DMS53 (cell line): ENCODE data around the gene ATF4.

Experiments
- DNase-seq: peaks from one replicate; lab custom pipeline; 2025; lab: John Stamatoyannopoulos, UW

ATF4 gene

DNA sequence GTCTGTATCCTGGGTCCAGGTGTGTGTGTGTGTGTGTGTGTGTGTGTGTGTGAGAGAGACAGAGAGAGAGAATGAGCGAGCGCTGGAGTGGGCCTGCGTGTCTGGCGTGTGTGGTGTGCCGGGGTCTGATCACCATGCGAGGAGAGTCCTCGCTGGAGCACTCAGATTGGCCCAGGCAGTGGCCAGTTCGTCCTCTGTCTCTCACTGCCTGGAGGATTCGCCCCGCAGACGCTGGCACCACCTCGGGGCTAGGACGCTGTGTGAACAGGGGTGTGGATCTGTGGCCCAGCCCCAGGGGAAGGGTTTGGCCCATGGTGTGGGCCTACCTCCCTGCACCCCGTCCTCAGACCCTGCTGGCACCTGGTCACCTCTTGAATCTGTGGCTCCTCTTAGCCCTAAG is 38.6 kb downstream of the ATF4 start:
- no peak for DNase-seq

DNA sequence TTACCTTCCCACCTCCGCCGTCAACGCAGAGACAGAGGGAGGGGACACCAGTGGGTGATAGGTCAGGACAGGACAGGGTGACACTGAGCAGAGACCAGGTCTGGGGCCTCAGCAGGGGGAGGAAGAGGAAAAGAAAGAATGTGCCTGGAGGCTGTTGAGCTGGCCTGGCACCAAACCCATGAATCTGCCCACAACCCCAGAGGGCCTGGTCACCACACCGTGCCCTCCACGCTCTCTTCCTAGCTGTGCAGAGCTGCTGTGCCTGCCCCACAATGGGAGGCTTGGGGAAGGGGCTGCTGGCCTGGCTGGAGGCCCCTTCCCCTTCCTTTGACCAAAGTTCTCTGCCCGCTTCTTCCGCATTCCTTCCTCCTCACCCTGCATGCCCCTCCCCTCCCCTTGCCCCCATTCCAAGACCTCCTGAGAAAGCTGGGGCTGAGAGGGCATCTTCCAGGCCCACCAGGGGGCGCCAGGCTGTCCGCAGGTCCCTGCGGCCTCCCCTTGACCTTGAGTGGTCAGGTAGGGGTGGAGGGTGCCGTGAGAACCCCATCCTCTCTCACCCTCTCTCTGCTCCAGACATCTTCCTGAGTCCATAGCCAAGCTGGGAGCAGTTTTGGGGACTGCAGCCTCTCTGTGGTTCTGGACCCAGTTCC is 39.2 kb downstream of the ATF4 start:
- DNase-seq = peak; percentile 46

DNA sequence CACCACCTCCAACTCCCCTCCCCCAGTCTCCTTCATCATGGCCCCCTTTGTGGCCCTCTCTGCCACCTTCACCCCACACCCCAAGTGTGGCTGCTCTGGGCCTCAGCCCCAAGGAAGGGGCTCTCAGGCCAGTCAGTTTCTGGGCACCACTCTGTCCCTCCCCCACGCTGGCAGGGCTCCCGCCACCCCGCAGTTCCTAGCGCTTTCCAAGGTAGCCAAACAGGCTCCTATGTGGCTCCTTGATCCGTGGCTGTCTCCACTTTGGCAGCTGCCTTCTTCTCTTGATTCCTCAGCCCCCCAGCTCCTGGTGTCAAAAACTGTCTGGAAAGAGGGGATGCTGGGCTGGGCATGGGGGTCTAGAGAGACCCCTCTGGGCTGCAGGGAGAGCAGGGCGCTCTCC is 39.8 kb downstream of the ATF4 start:
- no peak for DNase-seq

DNA sequence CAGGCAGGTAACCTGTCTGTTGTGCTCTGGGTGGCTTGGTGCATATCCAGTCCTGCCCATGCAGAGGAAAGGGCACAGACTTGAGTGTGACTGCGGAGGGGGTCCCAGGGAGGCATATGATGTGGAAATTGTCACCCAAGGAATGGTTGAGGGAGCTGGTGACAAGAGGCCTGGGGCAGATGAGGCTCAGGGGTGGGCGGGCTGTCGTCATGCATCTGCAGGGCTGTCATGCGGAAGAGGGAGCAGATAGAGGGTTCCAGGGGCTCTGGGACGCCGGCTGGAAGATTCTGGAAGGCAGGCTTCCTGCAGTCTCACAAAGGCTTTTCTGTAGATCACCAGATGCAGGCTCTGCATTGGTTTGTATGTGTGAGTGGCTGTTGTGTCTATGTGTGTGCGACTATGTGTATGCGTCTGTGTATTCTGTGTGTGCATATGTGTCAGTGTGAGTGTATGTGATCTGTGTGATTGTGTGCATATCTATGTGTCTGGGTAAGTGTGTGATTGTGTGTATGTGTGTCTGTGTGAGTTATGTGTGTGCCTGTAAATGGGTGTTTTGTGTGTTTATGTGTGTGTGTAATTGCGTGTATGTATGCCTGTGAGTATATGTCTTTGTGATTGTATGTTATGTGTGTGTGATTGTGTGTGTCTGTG is 42.6 kb downstream of the ATF4 start:
- no peak for DNase-seq

DNA sequence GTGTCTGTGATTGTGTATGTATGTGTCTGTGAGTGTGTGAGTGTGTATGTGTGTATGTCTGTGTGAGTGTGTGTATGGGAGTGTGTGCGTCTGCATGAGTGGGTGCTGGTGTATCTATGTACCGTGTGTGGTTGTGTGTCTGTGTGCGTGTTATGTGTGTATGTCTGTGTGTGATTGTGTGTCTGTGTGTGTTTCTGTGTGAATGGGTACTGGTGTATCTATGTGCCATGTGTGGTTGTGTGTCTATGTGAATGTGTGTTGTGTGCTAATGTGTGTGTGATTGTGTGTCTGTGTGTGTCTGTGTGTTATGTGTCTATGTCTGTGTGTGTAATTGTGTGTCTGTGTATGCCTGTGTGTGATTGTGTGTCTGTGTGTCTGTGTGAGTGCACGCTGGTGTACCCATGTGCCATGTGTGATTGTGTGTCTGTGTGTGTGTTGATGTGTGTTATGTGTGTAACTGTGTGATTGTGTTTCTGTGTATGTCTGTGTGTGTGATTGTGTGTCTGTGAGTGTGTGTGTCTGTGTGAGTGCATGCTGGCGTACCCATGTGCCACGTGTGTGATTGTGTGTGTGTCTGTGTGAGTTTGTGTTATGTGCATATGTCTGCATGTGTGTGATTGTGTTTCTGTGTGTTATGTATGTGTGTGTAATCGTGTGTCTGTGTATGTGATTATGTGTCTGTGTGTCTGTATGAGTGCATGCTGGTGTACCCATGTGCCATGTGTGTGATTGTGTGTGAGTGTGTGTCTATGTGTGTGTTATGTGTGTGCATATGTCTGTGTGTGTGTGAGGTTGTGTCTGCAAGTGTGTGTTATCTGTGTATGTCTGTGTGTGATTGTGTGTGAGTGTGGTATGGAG is 43.4 kb downstream of the ATF4 start:
- DNase-seq = no peak

DNA sequence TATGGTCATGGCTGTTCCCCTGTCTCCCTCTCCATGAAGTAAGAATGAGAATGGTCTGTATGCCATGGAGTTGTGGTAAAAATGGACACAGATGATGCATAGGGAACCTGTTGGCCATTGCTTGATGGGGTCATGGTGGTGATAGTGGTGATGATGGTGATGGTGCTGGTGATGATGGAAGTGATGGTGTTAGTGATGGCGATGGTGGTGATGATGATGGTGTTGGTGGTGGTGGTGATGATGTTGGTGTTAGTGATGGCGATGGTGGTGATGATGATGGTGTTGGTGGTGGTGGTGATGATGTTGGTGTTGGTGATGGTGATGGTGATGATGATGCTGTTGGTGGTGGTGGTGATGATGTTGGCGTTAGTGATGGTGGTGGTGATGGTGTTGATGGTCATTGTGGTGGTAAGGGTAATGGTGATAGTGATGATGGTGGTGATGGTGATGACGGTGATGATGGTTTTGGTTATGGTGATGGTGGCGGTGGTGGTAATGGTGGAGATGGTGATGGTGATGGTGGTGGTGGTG is 45.1 kb downstream of the ATF4 start:
- no peak for DNase-seq

DNA sequence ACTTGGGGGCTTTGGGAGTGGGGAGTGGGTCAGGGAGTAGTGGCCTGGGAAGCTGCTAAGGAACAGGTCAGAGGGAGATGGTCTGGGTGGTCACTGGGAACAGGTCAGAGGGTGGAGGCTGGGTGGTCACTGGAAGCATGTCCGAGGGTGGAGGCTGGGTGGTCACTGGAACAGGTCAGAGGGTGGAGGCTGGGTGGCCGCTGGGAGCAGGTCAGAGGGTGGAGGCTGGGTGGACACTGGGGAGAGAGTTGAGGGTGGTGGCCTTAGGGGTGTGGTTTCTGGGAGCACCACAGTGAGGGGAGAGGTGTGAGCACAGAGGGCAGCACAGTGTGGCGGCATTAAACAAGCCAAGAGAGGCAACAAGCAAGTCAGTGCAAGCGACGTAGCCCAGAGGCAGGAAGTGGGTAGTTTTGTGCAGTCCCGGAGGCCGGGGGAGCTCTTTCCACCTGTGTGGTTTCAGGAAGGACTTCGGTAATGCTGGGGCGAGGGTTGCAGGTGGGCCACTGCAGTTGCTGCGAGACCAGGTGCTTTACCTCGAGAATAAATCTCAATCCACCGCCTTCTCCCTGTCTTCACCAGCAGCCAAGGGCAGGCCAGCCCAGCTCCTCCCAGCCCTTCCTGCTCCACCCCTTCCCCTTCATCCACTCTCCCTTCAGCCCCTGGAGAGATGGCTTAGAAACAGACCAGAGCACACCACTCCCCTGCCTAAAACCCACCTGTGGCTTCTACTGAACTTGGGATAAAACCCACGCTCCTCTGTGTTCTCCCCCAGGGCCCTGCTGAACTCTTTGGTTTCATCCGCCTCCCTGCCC is 47.0 kb downstream of the ATF4 start:
- no peak for DNase-seq

DNA sequence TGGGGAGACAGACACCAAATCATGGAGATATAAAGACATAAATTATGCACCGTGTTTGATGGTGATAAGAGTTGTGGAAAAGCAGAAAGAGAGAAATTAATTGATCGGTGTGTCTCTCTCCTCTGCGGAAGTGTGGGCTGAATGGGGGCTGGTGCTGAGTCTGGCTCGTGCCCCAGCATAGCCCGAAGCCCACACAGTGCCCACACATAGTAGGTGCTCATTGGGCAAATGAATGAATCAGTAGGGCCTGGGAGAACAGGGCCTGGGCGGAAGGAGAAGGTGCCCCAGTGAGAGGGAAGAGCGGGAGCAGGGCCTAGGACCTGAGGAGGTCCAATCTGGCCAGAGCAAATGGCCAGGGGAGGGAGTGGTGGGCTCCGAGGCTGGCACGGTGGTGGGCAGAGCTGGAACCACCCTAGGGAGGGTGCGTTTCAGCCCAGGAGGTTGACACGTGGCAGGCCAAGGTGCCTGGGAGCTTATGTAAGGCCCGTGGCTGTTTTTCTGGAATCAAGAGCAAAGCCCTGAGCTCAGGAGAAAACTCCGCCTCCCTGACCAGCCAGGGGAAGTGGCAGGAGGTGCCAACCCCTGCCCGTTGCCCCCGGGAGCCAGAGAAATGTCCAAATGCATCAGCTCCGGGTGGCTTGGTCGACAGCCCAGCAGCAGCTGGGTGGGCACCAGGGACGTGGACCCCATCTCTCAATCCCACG is 48.1 kb downstream of the ATF4 start:
- DNase-seq = no peak

DNA sequence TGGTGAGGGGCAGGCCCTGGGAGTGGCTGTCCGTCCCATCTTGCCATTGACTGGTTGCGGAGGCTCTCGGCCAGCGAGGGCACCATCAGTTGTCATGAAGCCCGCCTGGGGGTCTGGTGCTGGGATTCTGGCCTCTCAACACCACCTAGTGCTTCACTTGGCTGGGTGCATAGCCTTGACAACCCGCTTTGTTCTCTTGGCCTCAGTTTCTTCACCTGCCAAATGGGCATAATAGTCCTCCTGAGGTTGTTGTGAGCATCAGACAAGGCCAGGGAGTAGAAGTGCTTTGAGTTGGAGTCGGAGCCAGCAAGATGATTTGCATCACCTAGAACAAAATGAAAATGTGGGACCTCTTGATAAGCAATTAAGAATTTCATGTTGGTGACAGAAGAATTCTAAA is 48.7 kb downstream of the ATF4 start:
- no peak for DNase-seq

DNA sequence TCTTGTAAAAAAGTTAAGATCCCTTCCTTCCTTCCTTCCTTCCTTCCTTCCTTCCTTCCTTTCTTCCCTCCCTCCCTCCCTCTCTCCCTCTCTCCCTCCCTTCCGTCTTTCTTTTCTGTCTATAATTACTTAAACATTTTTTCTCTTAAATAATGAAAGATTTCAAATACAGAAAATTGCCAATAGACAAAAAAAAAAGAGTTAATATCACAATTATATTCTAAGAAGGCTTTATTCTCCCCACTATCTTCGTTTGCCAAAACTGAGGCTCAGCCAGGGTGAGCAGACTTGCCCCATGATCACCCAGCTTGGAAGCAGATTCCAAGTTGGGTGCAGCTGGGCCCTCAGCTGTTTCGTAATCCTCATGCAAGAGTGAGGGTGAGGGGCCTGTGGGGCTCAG is 49.9 kb downstream of the ATF4 start:
- DNase-seq = no peak

DNA sequence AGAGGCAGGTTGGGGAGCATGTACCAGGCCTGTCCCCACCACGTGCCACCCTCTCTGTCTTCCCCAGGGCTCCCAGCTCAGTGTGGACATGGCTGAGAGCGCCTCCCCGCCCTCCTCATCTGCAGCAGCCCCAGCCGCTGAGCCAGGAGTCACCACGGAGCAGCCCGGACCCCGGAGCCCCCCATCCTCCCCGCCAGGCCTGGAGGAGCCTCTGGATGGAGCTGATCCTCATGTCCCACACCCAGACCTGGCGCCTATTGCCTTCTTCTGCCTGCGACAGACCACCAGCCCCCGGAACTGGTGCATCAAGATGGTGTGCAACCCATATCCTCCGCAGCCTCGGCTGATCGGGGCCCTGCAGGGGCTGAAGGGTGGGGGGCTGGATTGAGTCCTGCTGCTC is 50.3 kb downstream of the ATF4 start, which contains the start of gene CACNA1I:
TSS of gene CACNA1I (plus strand) at position 89 of the 400 bp plus-strand sequence. CDS start at position 89, 0 bp downstream.
- DNase-seq = no peak

DNA sequence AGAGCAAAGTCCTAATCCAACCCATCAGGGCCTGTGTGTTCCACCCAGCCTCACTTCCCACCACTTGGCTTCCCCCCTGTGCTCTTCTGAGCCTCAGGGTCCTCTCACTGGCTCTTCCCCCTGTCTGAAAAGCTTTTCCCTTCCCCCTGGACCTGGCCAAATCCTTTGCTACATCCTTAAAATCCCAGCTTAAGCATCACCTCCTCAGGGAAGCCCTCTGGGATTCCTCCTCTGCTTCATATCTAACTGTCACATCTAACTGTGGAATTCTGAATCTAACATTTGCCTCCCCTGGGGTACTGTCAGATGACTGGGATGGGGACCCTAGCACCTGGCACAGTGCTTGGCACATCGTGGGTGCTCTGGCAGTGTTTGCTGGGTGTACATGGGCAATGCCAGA is 51.2 kb downstream of the ATF4 start:
- DNase-seq = no peak
